Midbrain (tissue), 1 donor: ENCODE data around the gene TRPM3.
A peak's percentile ranks its signal among the peaks of the same experiment; 100 is the strongest.
"Not testable (repeated sequence)": the region's sequence is repeated elsewhere in the genome, so short reads cannot be mapped to it uniquely, and the experiment has no call there.

ENCODE experiments used
- DNase-seq: peaks from one replicate; lab custom pipeline; 2025; lab: John Stamatoyannopoulos, UW

TRPM3 gene

DNA sequence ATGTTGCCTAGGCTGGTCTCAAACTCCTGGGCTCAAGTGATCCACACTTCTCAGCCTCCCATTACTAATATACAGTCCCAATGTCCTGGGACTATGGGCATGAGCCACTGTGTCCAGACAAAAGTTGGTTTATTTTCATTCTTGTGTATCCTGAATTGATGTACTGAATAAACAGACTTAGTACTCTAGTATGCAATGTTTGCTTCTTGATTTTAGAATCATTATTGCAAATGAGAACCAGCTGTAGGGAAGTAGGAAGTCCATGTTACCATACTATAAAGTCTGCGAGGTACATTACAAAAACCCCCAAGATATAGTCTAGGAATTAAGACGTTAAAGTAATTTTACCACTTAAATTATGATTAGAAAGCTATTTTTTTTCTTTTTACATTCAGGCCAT is 372.4 kb downstream of the TRPM3 start:
- no peak for DNase-seq

- DNase-seq, result no peak
Measured at GRCh38 chr9:70747261-70747718, 374.1 kb downstream of the TRPM3 start.

GRCh38 chr9:70746760-70747159 is 374.7 kb downstream of the TRPM3 start:
- DNase-seq, result no peak

DNA sequence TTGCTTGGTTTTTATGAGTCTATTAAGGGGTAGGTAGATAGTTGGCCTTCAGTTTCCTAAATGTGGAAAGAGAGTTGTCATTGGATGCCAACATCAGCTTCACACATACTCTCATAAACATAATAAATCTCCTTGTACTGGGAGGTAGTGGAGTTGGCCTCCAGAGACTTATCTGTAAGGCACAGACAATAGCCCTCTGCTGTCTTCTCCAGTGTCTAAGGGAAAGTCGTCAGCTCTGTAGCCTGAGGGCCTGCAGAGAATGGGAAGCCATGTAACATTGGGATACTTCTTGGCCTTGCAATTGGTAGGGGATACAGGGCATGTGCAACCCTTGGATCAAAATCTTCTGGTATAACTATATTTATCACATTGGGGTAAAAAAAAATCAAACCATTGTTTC is 375.1 kb downstream of the TRPM3 start:
- DNase-seq, result no peak

DNA sequence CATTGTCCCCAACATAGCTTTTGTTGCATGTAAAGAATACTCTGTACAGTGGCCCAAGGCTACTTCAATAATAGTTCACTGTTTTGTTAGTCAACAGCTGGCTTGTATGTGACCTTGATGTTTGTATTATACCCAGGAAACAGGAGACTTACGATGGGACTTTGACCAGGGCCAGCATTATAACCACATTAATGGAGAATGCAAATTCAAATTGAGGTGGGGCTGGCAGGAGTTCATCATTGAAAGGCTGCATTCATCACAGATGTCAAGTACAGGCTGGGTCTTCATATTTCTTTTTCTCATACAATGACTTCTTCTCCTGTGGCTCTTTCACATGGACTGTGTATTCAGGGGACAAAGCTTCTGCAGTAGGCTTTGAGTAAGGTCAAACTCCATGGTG is 396.6 kb downstream of the TRPM3 start:
- DNase-seq, result not testable (repeated sequence)

DNA sequence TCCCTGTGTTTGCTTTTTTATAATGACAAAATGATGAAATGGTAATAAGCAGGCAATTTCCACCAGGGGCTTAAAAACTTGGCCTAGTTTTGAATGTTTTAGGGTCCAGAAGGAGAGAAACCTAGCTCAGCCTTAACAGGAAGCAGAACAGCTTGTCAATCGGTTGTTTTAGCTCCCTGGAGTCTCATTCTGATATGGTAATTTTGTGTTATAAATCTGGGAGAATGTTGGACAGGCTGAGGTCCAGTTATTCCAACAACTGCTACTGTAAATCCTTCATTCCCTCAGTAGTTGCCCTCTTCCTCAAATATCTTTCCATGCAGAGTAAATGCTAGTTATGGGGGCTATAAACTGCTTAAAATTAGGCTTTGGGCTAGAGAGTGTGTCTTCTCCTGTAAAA is 397.4 kb downstream of the TRPM3 start:
- DNase-seq, result not testable (repeated sequence)

DNA sequence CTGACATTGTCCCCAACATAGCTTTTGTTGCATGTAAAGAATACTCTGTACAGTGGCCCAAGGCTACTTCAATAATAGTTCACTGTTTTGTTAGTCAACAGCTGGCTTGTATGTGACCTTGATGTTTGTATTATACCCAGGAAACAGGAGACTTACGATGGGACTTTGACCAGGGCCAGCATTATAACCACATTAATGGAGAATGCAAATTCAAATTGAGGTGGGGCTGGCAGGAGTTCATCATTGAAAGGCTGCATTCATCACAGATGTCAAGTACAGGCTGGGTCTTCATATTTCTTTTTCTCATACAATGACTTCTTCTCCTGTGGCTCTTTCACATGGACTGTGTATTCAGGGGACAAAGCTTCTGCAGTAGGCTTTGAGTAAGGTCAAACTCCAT is 414.6 kb downstream of the TRPM3 start:
- not testable (repeated sequence) for DNase-seq

DNA sequence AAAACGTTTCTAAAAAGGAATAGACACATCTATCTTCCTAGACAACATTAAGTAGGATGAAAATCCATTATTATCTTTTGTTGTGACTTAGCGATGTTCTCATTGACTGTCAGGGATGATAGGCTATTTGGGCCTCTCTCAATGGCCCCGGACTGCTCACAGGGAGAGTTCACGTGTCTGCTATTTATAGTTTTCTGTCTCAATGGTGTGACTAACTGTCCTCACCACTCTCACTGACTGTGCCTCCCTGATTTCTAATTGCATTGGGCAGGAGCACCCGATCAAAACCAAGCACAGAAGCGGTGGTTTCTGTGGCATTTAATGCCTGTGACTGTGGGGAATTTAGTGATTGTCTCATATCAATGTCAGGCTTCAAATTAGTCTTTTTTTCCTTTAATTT is 420.3 kb downstream of the TRPM3 start:
- DNase-seq, result no peak

GRCh38 chr9:70696694-70697335 is 424.6 kb downstream of the TRPM3 start:
- no peak for DNase-seq

GRCh38 chr9:70694758-70695157 is 426.7 kb downstream of the TRPM3 start:
- no peak for DNase-seq

- DNase-seq, result no peak
Measured at GRCh38 chr9:70693186-70693585, 428.2 kb downstream of the TRPM3 start.

DNA sequence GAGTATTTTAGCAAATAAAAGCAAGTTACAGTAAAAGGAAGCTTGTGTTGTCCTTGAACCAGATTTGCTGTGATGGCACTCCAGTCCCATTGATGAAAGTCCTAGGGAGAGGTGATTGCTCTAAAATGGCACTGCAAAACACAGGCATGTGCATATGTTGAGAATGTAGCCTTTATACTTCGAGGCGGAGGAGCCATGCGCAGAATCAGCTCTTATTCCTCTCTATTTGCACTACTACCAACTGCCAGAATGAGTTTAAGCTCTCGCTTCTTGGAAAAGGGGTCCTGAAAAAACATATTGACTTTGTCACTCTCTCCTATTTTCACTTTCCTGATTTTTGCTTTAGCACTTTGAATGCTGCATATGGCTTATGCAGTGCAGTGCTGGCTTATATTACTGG is 429.0 kb downstream of the TRPM3 start:
- DNase-seq, result no peak

DNA sequence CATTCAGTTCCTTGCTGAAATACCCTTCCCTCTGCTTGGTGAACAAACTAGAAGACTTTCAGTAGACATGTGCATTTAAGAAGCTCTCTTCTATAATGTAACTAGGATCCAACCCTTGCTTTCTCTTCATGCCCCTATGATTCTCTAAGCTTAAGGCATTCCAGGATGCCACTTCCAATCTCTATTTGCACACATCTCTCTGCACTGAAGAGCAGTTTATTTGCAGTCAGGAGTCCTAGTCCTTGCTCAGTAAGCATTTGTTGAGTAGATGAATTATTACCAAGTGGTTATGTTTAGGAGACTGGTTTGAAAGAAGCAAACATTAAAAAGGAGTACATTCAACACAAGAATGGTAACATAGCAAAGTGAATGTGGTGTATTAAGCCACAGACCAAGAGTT is 432.7 kb downstream of the TRPM3 start:
- DNase-seq, result no peak

DNA sequence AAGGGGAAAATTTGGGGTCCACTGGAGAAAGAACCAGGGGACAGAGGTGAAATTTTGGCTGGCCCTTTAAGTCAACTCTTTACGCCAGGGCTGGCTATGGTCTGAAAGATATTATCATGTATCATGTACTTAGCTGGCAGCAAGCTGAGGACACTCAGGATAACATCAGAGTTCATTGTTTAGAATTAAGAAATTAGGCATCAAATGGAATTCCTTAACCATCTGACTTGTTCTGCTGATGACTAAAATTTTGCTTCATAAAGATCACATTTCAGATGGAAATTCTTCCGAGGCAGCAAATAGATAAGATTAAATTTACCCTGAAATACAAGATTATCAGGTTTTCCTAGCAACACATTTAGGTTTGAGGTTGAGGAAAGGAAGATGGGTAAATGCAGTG is 437.6 kb downstream of the TRPM3 start:
- DNase-seq, result no peak

DNA sequence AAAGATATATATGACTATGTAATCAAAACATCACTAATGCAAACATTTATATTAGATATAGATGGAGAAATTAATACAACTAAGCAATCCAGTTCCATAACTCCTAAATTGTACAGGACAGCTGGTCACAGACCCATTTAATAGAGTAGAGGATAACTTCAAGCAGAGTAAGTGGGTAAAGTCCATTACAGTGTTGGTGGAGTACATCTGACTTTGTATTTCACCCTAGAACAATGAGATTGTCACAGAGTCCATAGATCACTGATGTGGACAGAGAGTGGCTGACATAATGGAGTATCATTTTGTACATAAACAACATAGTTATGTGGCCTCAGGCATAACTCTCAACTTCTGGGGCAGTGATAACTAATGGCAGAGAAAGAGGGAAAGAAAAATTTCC is 439.1 kb downstream of the TRPM3 start:
- no peak for DNase-seq

DNA sequence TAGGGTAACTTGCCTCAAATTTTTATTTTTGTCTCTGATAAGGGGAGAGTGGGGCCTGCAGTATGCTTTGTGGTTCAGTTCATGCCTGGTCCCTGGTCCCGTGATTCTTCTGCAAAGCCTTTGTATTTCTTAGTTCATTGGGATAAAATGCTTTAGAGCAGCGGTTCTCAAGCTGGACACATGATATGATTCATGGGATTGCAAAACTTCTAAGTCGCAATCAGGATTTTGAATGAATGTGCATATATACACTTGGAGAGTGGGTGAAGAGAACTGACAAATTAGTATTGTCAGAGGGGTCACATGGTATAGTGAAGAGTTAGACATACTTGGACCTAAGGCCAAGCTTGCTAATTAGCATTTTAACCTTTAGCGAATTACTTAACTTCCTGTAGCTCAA is 441.6 kb downstream of the TRPM3 start:
- no peak for DNase-seq

- no peak for DNase-seq
Measured at GRCh38 chr9:70678153-70678552, 443.3 kb downstream of the TRPM3 start.

DNA sequence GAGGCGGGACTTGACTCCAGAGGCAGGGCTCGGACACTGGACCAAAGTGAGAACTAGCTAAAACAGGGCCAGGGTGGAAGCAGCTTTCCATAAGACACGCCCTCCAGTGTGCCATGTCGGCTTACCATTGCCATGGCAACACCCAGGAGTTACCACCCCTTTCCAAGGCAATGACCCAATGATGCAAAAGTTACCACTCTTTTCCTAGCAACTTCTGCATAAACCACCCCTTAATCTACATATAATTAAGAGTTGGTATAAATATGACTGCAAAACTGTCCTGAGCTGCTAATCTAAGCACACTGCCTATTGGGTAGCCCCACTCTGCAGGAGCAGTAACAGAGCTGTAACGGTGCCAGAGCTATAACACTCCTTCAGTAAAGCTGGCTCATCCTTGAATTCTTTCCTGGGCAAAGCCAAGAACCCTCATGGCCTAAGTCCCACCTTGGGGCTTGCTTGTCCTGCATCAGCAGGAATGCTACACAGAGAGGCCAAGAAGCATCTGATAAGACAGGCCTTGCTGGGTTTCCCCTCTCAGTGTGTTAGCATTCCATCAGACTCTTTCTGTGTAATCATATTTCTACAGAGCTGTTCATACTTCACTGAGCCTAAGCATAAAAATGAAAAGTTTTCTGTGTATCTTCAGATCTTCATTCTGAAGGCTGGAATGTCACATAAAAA is 444.2 kb downstream of the TRPM3 start:
- DNase-seq, result no peak

DNA sequence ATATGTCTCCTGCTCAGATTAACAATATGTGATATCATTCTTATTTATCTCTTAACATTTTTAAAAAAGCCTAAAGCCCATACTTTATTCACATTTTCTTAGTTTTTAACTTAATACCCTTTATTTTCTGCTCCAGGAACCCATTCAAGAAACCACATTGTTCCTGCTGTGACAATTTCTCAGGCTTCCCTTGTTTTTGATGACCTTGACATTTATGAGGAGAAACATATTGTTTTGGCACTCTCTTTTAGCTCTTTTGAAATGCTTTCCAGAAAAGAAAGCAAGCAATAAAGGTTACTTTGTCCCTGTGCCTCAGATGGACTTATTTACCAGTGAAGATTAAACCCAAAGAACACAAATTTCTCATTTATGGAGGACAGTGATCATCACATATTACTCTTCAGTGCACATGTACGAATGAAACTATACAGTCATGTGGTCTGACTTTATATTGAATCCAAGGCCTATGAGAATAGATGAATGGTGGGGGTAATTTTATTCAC is 445.5 kb downstream of the TRPM3 start:
- DNase-seq, result no peak

- DNase-seq, result no peak
Measured at GRCh38 chr9:70673844-70674243, 447.6 kb downstream of the TRPM3 start.

- no peak for DNase-seq
Measured at GRCh38 chr9:70672161-70672649, 449.2 kb downstream of the TRPM3 start.

DNA sequence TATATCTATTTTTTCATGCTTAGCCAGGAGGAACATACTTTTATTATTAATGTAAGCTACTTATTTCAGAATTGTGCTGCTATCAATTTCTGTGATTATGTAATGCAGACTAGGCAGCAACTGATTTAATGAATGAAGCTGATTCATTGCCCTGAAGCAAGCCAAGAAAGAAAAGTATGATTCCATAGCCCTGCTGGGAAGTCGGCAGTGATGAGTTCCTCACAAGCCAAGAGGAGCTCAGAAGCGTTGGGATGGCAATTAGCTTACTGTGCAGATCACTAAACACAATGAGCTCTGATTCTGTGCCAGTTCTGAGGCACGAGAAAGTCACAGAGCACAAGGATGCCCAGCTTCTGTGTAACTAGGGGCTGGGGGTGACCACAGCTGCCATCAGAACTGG is 452.7 kb downstream of the TRPM3 start:
- DNase-seq, result peak; percentile 42

DNA sequence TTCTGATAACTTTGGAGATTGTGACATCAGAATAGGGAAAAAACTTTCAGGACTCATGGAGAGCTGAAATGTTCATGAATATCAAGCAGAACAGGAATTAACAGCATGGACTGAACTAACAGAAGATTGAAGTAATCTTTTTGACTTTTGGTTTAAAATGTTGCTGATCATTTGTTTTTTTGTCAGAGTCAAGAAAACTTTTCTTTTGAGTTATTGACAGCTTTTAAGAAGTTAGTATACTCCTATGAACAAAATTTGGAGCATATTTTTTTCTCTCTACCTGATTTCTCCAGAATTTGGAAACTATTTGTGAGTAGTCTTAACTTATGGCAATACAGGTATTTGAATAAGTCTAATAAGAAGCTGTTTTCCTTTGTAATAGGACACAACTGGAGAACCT is 462.7 kb downstream of the TRPM3 start:
- DNase-seq, result no peak

DNA sequence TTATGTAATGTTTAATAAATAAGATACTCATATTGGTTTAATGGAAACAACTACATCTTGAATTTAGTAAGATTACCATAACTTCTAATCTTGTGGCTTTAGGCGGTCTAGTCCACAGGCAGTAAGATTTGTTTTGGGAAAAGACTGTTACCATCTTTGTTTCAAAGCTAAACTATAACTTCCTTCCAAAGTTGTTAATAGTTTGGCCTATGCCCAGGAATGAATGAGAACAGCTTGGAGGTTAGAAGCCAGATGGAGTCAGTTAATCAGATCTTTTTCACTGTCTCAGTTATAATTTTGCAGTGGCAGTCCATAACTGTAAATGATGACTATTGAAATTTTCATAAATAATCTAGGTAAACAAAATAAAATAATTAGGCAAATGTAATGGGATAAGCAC is 465.1 kb downstream of the TRPM3 start:
- no peak for DNase-seq
